Measurements from ENCODE around the gene PROX2.

Gene PROX2

GRCh38 chr14:74902941-74903705 lies 27.2 kb upstream of the PROX2 start:
- intact Hi-C loops (cut with micrococcal nuclease): no loop called here
- Mint-ChIP-seq H3K9me3 (no peaks in the 10 kb centered on the region), H3K4me3 (no peak overlapping the region), H3K4me1 (ENCODE audit: low read depth) (peaks cover 6% of the 10 kb centered on the region), H3K27me3 (no peaks in the 10 kb centered on the region), H3K27ac (no peak overlapping the region), H3K36me3 (ENCODE audit: low read depth) (peaks cover 88% of the 10 kb centered on the region)

- H3K36me3 Mint-ChIP-seq (ENCODE audit: low read depth): peaks cover 100% of the 10 kb centered on the region
Measured at GRCh38 chr14:74898694-74899093, 22.7 kb upstream of the PROX2 start.

GRCh38 chr14:74898083-74898482 lies 22.1 kb upstream of the PROX2 start:
- H3K27ac Mint-ChIP-seq: no peak overlapping the region
- no peaks in the 10 kb centered on the region for H3K27me3 Mint-ChIP-seq
- no peaks in the 10 kb centered on the region for H3K9me3 Mint-ChIP-seq
- H3K36me3 Mint-ChIP-seq (ENCODE audit: low read depth): peaks cover 99% of the 10 kb centered on the region
- intact Hi-C loops (cut with micrococcal nuclease): no loop called here
- H3K4me1 Mint-ChIP-seq (ENCODE audit: low read depth): peaks cover 13% of the 10 kb centered on the region
- H3K4me3 Mint-ChIP-seq: no peak overlapping the region

More at GRCh38 chr14:74898694-74899093, 22.7 kb upstream of the PROX2 start:
- no peak overlapping the region for H3K4me3 Mint-ChIP-seq
- no peaks in the 10 kb centered on the region for H3K27me3 Mint-ChIP-seq
- intact Hi-C loops (cut with micrococcal nuclease): no loop called here
- no peak overlapping the region for H3K27ac Mint-ChIP-seq
- H3K9me3 Mint-ChIP-seq: no peaks in the 10 kb centered on the region
- H3K4me1 Mint-ChIP-seq (ENCODE audit: low read depth): peaks cover 8% of the 10 kb centered on the region

- intact Hi-C loops (cut with micrococcal nuclease): no loop called here
- Mint-ChIP-seq H3K27me3 (no peaks in the 10 kb centered on the region), H3K4me3 (no peak overlapping the region), H3K27ac (no peak overlapping the region), H3K9me3 (no peaks in the 10 kb centered on the region), H3K36me3 (ENCODE audit: low read depth) (peaks cover 99% of the 10 kb centered on the region), H3K4me1 (ENCODE audit: low read depth) (peaks cover 17% of the 10 kb centered on the region)
Measured at GRCh38 chr14:74897642-74898041, 21.7 kb upstream of the PROX2 start.

GRCh38 chr14:74896400-74896799 lies 20.5 kb upstream of the PROX2 start:
- Mint-ChIP-seq H3K4me1 (ENCODE audit: low read depth) (peaks cover 29% of the 10 kb centered on the region), H3K4me3 (no peak overlapping the region), H3K36me3 (ENCODE audit: low read depth) (peaks cover 99% of the 10 kb centered on the region), H3K9me3 (no peaks in the 10 kb centered on the region), H3K27me3 (no peaks in the 10 kb centered on the region), H3K27ac (no peak overlapping the region)
- intact Hi-C loops (cut with micrococcal nuclease): no loop called here

- Mint-ChIP-seq H3K27me3 (no peaks in the 10 kb centered on the region), H3K9me3 (no peaks in the 10 kb centered on the region), H3K36me3 (ENCODE audit: low read depth) (peaks cover 99% of the 10 kb centered on the region), H3K4me3 (no peak overlapping the region), H3K27ac (peak overlapping the region; percentile 83), H3K4me1 (ENCODE audit: low read depth) (peaks cover 30% of the 10 kb centered on the region)
- intact Hi-C loops (cut with micrococcal nuclease): no loop called here
Measured at GRCh38 chr14:74893614-74894091, 17.7 kb upstream of the PROX2 start.

GRCh38 chr14:74892745-74893144 lies 16.8 kb upstream of the PROX2 start:
- intact Hi-C loops (cut with micrococcal nuclease): no loop called here
- H3K9me3 Mint-ChIP-seq: no peaks in the 10 kb centered on the region
- H3K36me3 Mint-ChIP-seq (ENCODE audit: low read depth): peaks cover 99% of the 10 kb centered on the region
- no peaks in the 10 kb centered on the region for H3K27me3 Mint-ChIP-seq
- H3K27ac Mint-ChIP-seq: no peak overlapping the region
- H3K4me3 Mint-ChIP-seq: no peak overlapping the region
- H3K4me1 Mint-ChIP-seq (ENCODE audit: low read depth): peaks cover 30% of the 10 kb centered on the region

- Mint-ChIP-seq H3K36me3 (ENCODE audit: low read depth) (peaks cover 91% of the 10 kb centered on the region), H3K27ac (no peak overlapping the region), H3K4me3 (no peak overlapping the region), H3K4me1 (ENCODE audit: low read depth) (peaks cover 30% of the 10 kb centered on the region), H3K9me3 (no peaks in the 10 kb centered on the region), H3K27me3 (no peaks in the 10 kb centered on the region)
- intact Hi-C loops (cut with micrococcal nuclease): no loop called here
Measured at GRCh38 chr14:74891870-74892269, 15.9 kb upstream of the PROX2 start.

- Mint-ChIP-seq H3K4me1 (ENCODE audit: low read depth) (peaks cover 33% of the 10 kb centered on the region), H3K4me3 (no peak overlapping the region), H3K27ac (no peak overlapping the region), H3K27me3 (no peaks in the 10 kb centered on the region), H3K36me3 (ENCODE audit: low read depth) (peaks cover 91% of the 10 kb centered on the region), H3K9me3 (no peaks in the 10 kb centered on the region)
- intact Hi-C loops (cut with micrococcal nuclease): no loop called here
Measured at GRCh38 chr14:74890262-74890661, 14.3 kb upstream of the PROX2 start.

- intact Hi-C loops (cut with micrococcal nuclease): no loop called here
- Mint-ChIP-seq H3K4me3 (no peak overlapping the region), H3K27ac (no peak overlapping the region), H3K36me3 (ENCODE audit: low read depth) (peaks cover 92% of the 10 kb centered on the region), H3K27me3 (no peaks in the 10 kb centered on the region), H3K4me1 (ENCODE audit: low read depth) (peaks cover 42% of the 10 kb centered on the region), H3K9me3 (no peaks in the 10 kb centered on the region)
Measured at GRCh38 chr14:74888164-74889158, 12.5 kb upstream of the PROX2 start.

GRCh38 chr14:74886001-74886400 lies 10.1 kb upstream of the PROX2 start:
- H3K27ac Mint-ChIP-seq: no peak overlapping the region
- peaks cover 36% of the 10 kb centered on the region for H3K4me1 Mint-ChIP-seq (ENCODE audit: low read depth)
- no peak overlapping the region for H3K4me3 Mint-ChIP-seq
- H3K27me3 Mint-ChIP-seq: no peaks in the 10 kb centered on the region
- peaks cover 85% of the 10 kb centered on the region for H3K36me3 Mint-ChIP-seq (ENCODE audit: low read depth)
- intact Hi-C loops (cut with micrococcal nuclease): no loop called here
- H3K9me3 Mint-ChIP-seq: no peaks in the 10 kb centered on the region

- H3K27ac Mint-ChIP-seq: peak overlapping the region; percentile 91
- peaks cover 52% of the 10 kb centered on the region for H3K36me3 Mint-ChIP-seq (ENCODE audit: low read depth)
- H3K27me3 Mint-ChIP-seq: no peaks in the 10 kb centered on the region
- intact Hi-C loops (cut with micrococcal nuclease): no loop called here
- peaks cover 46% of the 10 kb centered on the region for H3K4me1 Mint-ChIP-seq (ENCODE audit: low read depth)
- H3K9me3 Mint-ChIP-seq: no peaks in the 10 kb centered on the region
- peak overlapping the region; percentile 92 for H3K4me3 Mint-ChIP-seq
Measured at GRCh38 chr14:74882103-74882920, 6.4 kb upstream of the PROX2 start.

- no peaks in the 10 kb centered on the region for H3K27me3 Mint-ChIP-seq
- H3K27ac Mint-ChIP-seq: peak within 1 kb of the TSS; percentile 91
- intact Hi-C loops (cut with micrococcal nuclease): no loop called here
- H3K36me3 Mint-ChIP-seq (ENCODE audit: low read depth): peaks cover 49% of the 10 kb centered on the region
- H3K9me3 Mint-ChIP-seq: no peaks in the 10 kb centered on the region
- peak within 1 kb of the TSS; percentile 92 for H3K4me3 Mint-ChIP-seq
- H3K4me1 Mint-ChIP-seq (ENCODE audit: low read depth): peaks cover 49% of the 10 kb centered on the region
Measured at GRCh38 chr14:74881431-74882102, 5.6 kb upstream of the PROX2 start, which contains the start of gene DLST. TSS of gene DLST (plus strand) at chr14:74881916. CDS start at chr14:74881954, 38 bp downstream.
